HL-60 (cell line): ENCODE results near the gene MDFIC.

Experiments
- SPI1 ChIP-seq: IDR thresholded peaks from 2 replicates; pipeline ENCODE4 v1.6.1; 2012; ENCODE audit warnings: low read depth, mild to moderate bottlenecking, borderline replicate concordance
- TF ChIP-seq, protein P1 (sequence below): IDR thresholded peaks from one replicate; pipeline ENCODE4 v1.5.1; 2011; ENCODE audit warnings: low read length, control low read depth, inconsistent platforms; ENCODE audit not compliant: insufficient read depth

DNA sequence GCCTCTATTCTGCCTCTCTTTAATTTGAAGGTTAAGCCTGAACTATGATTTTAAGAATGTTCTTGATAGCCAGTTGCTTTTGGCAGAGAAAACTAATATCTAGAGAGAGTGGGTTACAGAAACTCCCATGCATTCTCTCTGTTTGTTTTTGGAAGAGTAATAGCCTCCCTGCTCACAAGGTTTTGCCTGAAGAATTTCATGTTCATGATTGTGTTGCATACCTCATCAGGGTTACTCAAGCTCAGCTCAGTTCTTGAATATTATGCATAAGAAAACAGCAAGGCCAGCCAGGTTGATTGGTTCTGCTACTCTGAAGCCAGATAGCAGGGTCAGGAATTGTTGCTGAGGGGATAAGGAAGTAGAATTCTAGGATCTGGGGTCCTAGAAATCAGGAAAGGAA, 137.4 kb downstream of the MDFIC start:
- TF ChIP-seq SPI1: no peak
- TF ChIP-seq, protein P1, sequence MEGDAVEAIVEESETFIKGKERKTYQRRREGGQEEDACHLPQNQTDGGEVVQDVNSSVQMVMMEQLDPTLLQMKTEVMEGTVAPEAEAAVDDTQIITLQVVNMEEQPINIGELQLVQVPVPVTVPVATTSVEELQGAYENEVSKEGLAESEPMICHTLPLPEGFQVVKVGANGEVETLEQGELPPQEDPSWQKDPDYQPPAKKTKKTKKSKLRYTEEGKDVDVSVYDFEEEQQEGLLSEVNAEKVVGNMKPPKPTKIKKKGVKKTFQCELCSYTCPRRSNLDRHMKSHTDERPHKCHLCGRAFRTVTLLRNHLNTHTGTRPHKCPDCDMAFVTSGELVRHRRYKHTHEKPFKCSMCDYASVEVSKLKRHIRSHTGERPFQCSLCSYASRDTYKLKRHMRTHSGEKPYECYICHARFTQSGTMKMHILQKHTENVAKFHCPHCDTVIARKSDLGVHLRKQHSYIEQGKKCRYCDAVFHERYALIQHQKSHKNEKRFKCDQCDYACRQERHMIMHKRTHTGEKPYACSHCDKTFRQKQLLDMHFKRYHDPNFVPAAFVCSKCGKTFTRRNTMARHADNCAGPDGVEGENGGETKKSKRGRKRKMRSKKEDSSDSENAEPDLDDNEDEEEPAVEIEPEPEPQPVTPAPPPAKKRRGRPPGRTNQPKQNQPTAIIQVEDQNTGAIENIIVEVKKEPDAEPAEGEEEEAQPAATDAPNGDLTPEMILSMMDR: no peak
